Uterus (tissue), 2 donors: ENCODE results near the gene LILRB5.
"Not testable (repeated sequence)": the region's sequence is repeated elsewhere in the genome, so short reads cannot be mapped to it uniquely, and the experiment has no call there.

ENCODE experiments used
- POLR2A ChIP-seq, 2 donors: fragments of 450-650 bp; IDR thresholded peaks; one replicate each; pipeline ENCODE4 v1.6.1; 2016; ENCODE audit warnings: antibody characterized with exemption in 2 of 2, mild to moderate bottlenecking in 1 of 2, moderate library complexity in 1 of 2
- TF ChIP-seq, protein P1 (sequence below), 4 experiments: fragments of 200-600 bp in 2 of 4; fragments of 450-650 bp in 2 of 4; sonication (generic) in 2 of 4; IDR thresholded peaks; one replicate each; pipeline ENCODE4 v1.5.1; 2016 to 2019; ENCODE audit warnings: antibody characterized with exemption in 4 of 4, mild to moderate bottlenecking in 2 of 4, moderate library complexity in 1 of 4

DNA sequence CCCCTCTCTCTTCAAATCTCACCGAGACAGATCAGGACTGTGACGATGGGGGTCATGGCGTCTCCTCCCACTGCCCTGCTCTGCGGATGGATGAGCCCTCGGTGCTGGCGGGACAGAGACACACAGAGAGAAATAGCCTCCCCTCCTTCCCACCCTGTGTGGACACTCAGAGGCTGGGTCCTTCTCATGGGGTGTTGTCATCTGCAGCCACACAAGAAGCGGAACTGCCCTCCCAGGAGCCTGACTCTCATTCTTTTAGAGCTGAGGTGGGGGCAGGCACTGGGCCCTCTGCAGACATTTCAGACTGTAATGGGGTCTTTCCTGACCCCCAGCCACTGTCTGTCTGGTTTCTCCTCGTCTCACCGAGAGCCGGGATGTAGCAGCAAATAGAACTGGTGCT, 23.4 kb upstream of the LILRB5 start:
- TF ChIP-seq, protein P1, sequence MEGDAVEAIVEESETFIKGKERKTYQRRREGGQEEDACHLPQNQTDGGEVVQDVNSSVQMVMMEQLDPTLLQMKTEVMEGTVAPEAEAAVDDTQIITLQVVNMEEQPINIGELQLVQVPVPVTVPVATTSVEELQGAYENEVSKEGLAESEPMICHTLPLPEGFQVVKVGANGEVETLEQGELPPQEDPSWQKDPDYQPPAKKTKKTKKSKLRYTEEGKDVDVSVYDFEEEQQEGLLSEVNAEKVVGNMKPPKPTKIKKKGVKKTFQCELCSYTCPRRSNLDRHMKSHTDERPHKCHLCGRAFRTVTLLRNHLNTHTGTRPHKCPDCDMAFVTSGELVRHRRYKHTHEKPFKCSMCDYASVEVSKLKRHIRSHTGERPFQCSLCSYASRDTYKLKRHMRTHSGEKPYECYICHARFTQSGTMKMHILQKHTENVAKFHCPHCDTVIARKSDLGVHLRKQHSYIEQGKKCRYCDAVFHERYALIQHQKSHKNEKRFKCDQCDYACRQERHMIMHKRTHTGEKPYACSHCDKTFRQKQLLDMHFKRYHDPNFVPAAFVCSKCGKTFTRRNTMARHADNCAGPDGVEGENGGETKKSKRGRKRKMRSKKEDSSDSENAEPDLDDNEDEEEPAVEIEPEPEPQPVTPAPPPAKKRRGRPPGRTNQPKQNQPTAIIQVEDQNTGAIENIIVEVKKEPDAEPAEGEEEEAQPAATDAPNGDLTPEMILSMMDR (IDR thresholded peaks at IDR 0.05), result not testable (repeated sequence)
- TF ChIP-seq POLR2A (IDR thresholded peaks at IDR 0.05), result not testable (repeated sequence)
